Myocyte (in vitro differentiated cells): ENCODE measurements around the gene LUZP1. TPM values are rescaled to one million over a fixed set of nuclear protein-coding genes. Genes with fewer than 3 reads are reported as not detected.
"Not testable (repeated sequence)": the region's sequence is repeated elsewhere in the genome, so short reads cannot be mapped to it uniquely, and the experiment has no call there.

ENCODE experiments used
- DNase-seq: peaks from one replicate; pipeline ENCODE4 v3.0.0-alpha.2; 2012; ENCODE audit warnings: low read depth
- polyA plus RNA-seq: library from polyadenylated mRNA; unstranded; fragments of >200 nt; gene quantifications from one replicate; pipeline ENCODE4 v1.2.1, GENCODE V29; 2012; ENCODE audit warnings: missing spikeins
- total RNA-seq: library from RNA; depleted of rRNA; stranded (reverse); fragments of >200 nt; gene quantifications from 2 replicates; pipeline ENCODE4 v1.2.3, GENCODE V29; 2014

Gene LUZP1
- total RNA-seq = 19.1 and 21.9 TPM in 2 replicates
- 29.5 TPM for polyA plus RNA-seq

- DNase-seq = peak; percentile 87
Measured at GRCh38 chr1:23168445-23169194, at the start of gene LUZP1. Gene LUZP1, minus strand, starts transcription at chr1:23168856.

- no peak for DNase-seq
Measured at GRCh38 chr1:23217421-23218115, 48.9 kb upstream of the LUZP1 start, which contains the start of gene HTR1D. Gene HTR1D, minus strand, starts transcription at chr1:23217502. Its CDS starts 23,283 bp downstream, at chr1:23194219.

- no peak for DNase-seq
Measured at GRCh38 chr1:23216771-23217420, 48.2 kb upstream of the LUZP1 start.

GRCh38 chr1:23215751-23216449 is 47.2 kb upstream of the LUZP1 start:
- DNase-seq = no peak

GRCh38 chr1:23215291-23215690 is 46.6 kb upstream of the LUZP1 start:
- no peak for DNase-seq

- DNase-seq = no peak
Measured at GRCh38 chr1:23214640-23215039, 46.0 kb upstream of the LUZP1 start.

GRCh38 chr1:23211955-23212354 is 43.3 kb upstream of the LUZP1 start:
- DNase-seq = no peak

GRCh38 chr1:23210963-23211362 is 42.3 kb upstream of the LUZP1 start:
- DNase-seq = no peak

GRCh38 chr1:23210351-23210785 is 41.7 kb upstream of the LUZP1 start:
- DNase-seq = no peak

GRCh38 chr1:23209770-23210169 is 41.1 kb upstream of the LUZP1 start:
- DNase-seq = no peak

GRCh38 chr1:23208527-23208926 is 39.9 kb upstream of the LUZP1 start:
- no peak for DNase-seq

GRCh38 chr1:23207733-23208132 is 39.1 kb upstream of the LUZP1 start:
- DNase-seq = not testable (repeated sequence)

GRCh38 chr1:23202263-23202749 is 33.6 kb upstream of the LUZP1 start:
- peak; percentile 42 for DNase-seq

GRCh38 chr1:23200883-23201282 is 32.2 kb upstream of the LUZP1 start:
- DNase-seq = no peak

GRCh38 chr1:23198373-23198772 is 29.7 kb upstream of the LUZP1 start:
- DNase-seq = peak; percentile 84

GRCh38 chr1:23196627-23197328 is 28.1 kb upstream of the LUZP1 start:
- peak; percentile 94 for DNase-seq

GRCh38 chr1:23194119-23194984 is 25.7 kb upstream of the LUZP1 start:
- DNase-seq = peak; percentile 93

- DNase-seq = no peak
Measured at GRCh38 chr1:23193391-23194118, 24.9 kb upstream of the LUZP1 start.

GRCh38 chr1:23191199-23191598 is 22.5 kb upstream of the LUZP1 start:
- DNase-seq = no peak
